K562 (cell line): ENCODE data around the gene PET100.

Experiments
- BACH1 ChIP-seq: fragments of 200-800 bp; sonication (Bioruptor generic); IDR thresholded peaks from 2 replicates; pipeline ENCODE4 v1.6.1; 2016; ENCODE audit warnings: missing genetic modification characterization, missing compliant biosample characterization
- ETV6 ChIP-seq, 3 experiments: fragments of 150-350 bp in 1 of 3; sonication (generic) in 1 of 3; formaldehyde crosslinking in 1 of 3; IDR thresholded peaks; 2 replicates each; pipeline versions ENCODE4 v1.6.1 to v1.8.0; 2014 to 2022; ENCODE audit warnings: borderline replicate concordance in 2 of 3, low read depth in 2 of 3, antibody characterized with exemption in 1 of 3, low read length in 1 of 3, mild to moderate bottlenecking in 1 of 3, missing genetic modification reagents in 1 of 3
- RAD21 ChIP-seq, 2 experiments: fragments of 250-450 bp in 1 of 2; fragments of 450-650 bp in 1 of 2; sonication (Bioruptor Pico) in 1 of 2; formaldehyde crosslinking in 1 of 2; IDR thresholded peaks in 1 of 2; conservative IDR thresholded peaks in 1 of 2; 2 replicates each; pipeline versions ENCODE4 v1.4.0 to v1.8.0; 2020 to 2022; ENCODE audit warnings: mild to moderate bottlenecking in 2 of 2, moderate library complexity in 1 of 2

GRCh38 chr19:7582446-7582845 lies 47.1 kb upstream of the PET100 start:
- no peak for TF ChIP-seq RAD21 (CRISPR knock-in tag; conservative IDR thresholded peaks at IDR 0.05 in 1 of 2, IDR thresholded peaks at IDR 0.05 in 1 of 2)
- TF ChIP-seq BACH1 = no peak
- TF ChIP-seq ETV6 (IDR thresholded peaks at IDR 0.05; ENCODE audit: borderline replicate concordance in 1 of 2, low read depth in 2 of 2, low read length in 1 of 2) = no peak
- TF ChIP-seq ETV6 (CRISPR knock-in tag; IDR thresholded peaks at IDR 0.05; ENCODE audit: borderline replicate concordance) = no peak
